Fibroblast of villous mesenchyme (primary cell): Measurements from ENCODE around the gene ADTRP. TPM values are rescaled to one million over a fixed set of nuclear protein-coding genes. Genes with fewer than 3 reads are reported as not detected.

Experiments
- DNase-seq: peaks from one replicate; pipeline ENCODE4 v3.0.0-alpha.2; 2010; ENCODE audit warnings: low read depth
- H3K4me3 ChIP-seq: 2 replicates; pipeline ENCODE4 v1.5.1; 2011; ENCODE audit warnings: low read depth, mild to moderate bottlenecking, low read length
- total RNA-seq: library from RNA; depleted of rRNA; stranded (reverse); fragments of >200 nt; gene quantifications from 2 replicates; pipeline ENCODE4 v1.2.3, GENCODE V29; 2012
- TF ChIP-seq, protein P1 (sequence below): IDR thresholded peaks from 2 replicates; pipeline ENCODE4 v1.5.1; 2012; ENCODE audit warnings: low read depth, mild to moderate bottlenecking, low read length; ENCODE audit not compliant: insufficient read depth

ADTRP gene
- total RNA-seq, 1 donor, result 1.3 TPM

DNA sequence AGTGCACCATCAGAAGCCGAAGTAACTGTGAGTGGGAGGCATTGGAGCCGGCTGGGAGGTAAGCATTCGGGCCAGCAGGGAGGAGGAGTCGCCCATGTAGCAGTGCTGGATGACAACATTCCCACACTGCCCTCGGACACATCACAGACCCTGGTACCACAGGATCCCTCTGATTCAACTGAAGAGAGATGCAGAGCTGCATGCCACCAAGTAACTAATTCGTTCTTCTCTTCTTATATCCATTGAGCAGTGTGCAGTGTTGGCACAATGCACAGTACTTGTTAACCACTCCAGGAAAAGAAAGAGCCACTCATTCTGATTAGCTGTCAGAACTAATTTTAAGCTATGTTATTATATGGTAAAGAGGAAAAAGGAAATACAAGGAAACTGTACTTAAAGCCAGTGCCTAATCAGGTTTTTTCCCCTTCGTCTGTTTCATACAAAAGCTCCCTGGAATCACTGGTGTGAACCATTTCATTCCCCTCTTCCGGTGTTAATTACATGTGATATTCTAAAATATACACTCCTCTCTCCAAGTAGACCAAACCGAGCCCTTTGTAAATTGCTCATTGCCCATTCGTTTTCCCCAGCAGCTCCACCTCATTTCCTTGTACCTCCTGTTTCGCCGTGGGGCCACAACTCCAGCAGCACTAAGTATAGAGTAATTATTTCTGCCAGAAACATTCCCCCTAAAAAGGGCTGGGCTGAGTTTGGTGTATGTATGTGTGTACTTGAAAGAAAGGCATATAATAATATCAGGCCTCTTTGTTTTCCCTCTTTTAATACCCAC, 32.4 kb upstream of the ADTRP start:
- H3K4me3 ChIP-seq, result no peak overlapping the region
- DNase-seq, result peak; percentile 15
- TF ChIP-seq, protein P1, sequence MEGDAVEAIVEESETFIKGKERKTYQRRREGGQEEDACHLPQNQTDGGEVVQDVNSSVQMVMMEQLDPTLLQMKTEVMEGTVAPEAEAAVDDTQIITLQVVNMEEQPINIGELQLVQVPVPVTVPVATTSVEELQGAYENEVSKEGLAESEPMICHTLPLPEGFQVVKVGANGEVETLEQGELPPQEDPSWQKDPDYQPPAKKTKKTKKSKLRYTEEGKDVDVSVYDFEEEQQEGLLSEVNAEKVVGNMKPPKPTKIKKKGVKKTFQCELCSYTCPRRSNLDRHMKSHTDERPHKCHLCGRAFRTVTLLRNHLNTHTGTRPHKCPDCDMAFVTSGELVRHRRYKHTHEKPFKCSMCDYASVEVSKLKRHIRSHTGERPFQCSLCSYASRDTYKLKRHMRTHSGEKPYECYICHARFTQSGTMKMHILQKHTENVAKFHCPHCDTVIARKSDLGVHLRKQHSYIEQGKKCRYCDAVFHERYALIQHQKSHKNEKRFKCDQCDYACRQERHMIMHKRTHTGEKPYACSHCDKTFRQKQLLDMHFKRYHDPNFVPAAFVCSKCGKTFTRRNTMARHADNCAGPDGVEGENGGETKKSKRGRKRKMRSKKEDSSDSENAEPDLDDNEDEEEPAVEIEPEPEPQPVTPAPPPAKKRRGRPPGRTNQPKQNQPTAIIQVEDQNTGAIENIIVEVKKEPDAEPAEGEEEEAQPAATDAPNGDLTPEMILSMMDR, result no peak

DNA sequence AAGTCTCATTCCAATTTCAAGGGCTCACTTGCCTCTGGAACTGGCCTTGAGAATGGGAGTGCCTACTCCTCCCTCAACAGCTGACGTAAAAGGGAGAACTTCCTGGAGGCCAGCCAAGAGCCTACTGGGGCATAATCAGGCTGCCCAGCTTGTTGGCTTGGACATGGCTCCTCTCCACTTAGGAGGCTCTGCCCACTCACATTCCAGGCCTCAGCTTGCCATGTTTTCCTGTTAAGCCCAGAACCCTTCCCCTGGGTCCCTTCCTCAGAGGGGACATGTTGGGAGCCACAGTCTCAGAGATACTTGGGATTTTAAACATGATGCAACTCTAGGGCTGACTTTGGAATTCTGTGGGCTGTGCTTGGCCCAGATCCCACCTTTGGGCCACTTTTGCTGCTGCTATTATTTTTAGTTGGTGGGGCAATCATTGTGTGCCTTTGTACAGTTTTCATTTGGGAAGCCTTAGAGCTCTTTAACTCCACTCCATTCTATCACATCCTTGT, 31.5 kb upstream of the ADTRP start:
- DNase-seq, result peak; percentile 85
- H3K4me3 ChIP-seq, result no peak overlapping the region
- TF ChIP-seq, protein P1, result no peak

DNA sequence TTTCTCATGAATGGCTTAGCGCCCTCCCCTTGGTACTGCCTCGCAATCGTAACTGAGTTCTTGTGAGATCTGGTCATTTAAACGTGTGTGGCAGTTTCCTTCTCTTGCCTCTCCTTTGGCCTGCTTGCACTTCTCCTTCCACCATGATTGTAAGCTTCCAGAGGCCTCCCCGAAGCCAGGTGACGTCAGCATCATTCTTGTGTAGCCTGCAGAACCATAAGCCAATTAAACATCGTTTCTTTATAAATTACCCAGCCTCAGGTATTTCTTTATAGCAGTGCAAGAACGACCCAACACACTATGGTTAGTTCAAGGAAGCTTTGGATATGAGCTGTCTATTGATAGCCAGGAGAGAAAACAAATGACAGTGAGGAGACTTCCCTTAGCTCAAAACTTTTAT, 29.5 kb upstream of the ADTRP start:
- DNase-seq, result no peak
- TF ChIP-seq, protein P1, result no peak

DNA sequence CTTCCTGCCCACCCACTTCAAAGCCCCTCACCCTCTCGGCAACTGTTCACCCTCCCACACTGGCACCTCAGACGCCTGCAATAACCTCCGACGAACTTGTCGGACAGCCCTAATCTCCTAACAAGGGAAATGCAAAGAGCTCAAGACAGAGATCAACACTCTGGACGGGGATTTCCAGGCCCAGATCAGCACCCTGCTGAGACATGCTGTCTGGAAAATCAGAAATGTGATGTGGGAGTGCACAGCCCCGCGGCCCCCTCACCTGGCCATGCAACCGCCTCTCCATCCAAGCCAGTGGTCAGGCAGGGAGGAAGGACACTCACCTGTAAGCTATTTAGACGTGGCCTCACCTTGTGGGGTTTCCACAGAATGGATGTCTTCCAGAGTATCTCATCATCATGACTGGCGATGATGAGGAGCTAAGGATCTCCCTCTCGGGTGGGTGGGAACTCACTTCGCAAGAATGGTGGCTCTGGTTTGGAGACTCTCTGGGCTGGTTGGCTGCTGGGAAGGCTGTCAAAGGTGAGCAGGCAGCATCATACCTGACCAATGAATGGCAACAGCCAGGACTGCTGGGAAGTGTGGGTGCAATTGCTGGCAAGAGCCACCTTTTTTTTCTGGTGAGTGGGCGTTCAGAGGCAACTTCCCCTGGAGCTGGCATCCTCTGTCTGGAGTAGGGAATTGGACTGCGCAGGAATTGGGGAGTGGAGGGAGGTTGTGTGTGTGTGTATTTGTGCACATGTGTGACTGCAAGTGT, 28.1 kb upstream of the ADTRP start:
- no peak for DNase-seq
- TF ChIP-seq, protein P1, result no peak

More for the DNA sequence above, 29.5 kb upstream of the ADTRP start:
- H3K4me3 ChIP-seq, result no peak overlapping the region

DNA sequence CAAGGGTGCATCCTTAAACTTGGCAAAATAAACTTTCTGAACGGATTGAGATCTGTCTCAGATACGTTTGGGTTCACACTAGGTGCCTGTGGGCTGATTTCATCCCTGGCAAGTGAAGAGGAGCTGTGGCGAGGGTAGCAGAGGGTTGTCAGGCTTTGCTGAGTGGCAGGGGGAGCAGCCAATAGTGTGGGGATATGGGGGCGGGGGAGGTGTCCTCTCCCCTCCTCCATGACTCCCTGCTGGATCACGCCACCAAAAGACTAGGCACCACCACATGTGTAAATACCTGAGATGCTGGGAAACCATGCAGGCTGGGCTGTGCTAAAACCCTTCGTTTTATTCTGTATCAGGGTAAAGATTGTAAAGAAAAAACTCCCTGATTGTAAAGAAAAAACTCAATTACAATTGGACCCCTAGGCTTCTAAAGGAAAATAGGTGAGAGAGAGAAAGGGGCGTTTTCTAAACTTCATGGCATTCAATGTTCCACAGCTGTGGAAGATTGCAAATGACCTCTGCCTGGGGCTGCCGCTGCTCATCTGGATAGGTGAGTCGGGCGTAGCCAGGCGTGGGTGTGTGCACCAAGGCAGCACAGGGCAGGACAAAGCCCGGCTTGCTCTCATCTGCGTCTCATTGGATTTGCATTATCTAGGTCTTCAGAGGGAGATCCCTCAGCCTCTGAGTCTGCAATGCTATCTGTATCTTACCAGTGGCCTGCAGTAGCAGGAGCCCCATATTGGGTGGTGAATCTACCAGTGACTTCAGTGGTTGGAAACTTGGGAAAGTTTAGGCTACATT, 26.9 kb upstream of the ADTRP start:
- no peak overlapping the region for H3K4me3 ChIP-seq
- DNase-seq, result no peak
- TF ChIP-seq, protein P1, result no peak

More for the DNA sequence above, 28.1 kb upstream of the ADTRP start:
- no peak overlapping the region for H3K4me3 ChIP-seq

DNA sequence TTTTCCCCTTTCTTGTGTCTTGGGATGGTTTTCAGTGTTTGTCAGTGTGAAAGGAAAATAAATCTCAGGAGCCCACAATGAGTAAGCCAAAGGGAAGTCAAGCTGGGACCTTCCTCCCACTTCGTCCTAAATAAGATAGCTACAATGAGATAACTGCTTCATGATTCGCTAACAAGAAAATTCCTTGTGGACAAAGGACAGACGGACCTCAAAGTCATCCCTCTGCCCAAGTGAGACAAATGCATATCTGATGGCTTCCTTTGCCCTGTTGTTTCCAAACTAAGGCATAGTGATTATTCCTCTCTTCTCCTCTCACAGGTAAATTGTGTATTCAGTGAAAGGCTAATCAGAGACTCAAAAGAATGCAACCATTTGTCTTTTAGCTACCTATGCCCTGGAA, 26.1 kb upstream of the ADTRP start:
- H3K4me3 ChIP-seq, result no peak overlapping the region
- TF ChIP-seq, protein P1, result no peak
- no peak for DNase-seq
